ENCODE data around the gene ICOS.

DNA sequence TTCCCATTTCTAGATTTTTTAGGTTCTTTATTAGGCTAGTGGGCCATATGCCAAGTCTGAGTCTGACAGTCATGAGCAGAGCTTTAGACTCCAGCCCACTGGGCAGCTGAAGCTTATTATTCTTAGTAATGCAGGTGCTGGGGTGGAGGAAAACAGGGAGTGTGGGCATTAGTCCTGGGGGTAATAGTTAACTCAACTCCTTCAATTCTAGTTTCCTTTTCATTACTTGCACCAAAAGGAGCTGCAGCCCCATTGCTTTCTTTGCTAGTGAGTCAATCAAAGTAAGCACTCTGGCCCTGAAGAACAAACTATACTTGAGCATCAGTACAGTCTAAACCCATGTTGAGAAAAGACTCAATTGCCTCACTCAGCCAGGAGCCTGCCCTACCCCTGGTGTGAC is 35.5 kb downstream of the ICOS start:
- TF ChIP-seq POLR2A (IDR thresholded peaks at IDR 0.05): no peak
- TF ChIP-seq, protein P1, sequence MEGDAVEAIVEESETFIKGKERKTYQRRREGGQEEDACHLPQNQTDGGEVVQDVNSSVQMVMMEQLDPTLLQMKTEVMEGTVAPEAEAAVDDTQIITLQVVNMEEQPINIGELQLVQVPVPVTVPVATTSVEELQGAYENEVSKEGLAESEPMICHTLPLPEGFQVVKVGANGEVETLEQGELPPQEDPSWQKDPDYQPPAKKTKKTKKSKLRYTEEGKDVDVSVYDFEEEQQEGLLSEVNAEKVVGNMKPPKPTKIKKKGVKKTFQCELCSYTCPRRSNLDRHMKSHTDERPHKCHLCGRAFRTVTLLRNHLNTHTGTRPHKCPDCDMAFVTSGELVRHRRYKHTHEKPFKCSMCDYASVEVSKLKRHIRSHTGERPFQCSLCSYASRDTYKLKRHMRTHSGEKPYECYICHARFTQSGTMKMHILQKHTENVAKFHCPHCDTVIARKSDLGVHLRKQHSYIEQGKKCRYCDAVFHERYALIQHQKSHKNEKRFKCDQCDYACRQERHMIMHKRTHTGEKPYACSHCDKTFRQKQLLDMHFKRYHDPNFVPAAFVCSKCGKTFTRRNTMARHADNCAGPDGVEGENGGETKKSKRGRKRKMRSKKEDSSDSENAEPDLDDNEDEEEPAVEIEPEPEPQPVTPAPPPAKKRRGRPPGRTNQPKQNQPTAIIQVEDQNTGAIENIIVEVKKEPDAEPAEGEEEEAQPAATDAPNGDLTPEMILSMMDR (IDR thresholded peaks at IDR 0.05): no peak
- no peak for TF ChIP-seq POLR2AphosphoS5 (IDR thresholded peaks at IDR 0.05)
- no peak for TF ChIP-seq EP300 (IDR thresholded peaks at IDR 0.05; ENCODE audit: low read depth)
